Liver (tissue), 9 donors: ENCODE results near the gene SFXN3. TPM values are rescaled to one million over a fixed set of nuclear protein-coding genes. Genes with fewer than 3 reads are reported as not detected.

Source experiments
- DNase-seq: peaks from one replicate; pipeline ENCODE4 v3.0.0-alpha.2; 2017; ENCODE audit warnings: low spot score
- H3K27ac ChIP-seq, 2 donors: one replicate each; pipeline ENCODE4 v1.7.0; 2013; ENCODE audit warnings: inconsistent platforms in 2 of 2, low read length in 2 of 2, control low read depth in 1 of 2, low read depth in 1 of 2, mild to moderate bottlenecking in 1 of 2
- H3K27me3 ChIP-seq, 4 donors: one replicate each; pipeline versions ENCODE4 v1.6.1 to v1.7.0; 2013; ENCODE audit warnings: low read length in 3 of 4, inconsistent platforms in 1 of 4, mild to moderate bottlenecking in 1 of 4, moderate library complexity in 1 of 4; ENCODE audit not compliant: control insufficient read depth in 4 of 4, insufficient read depth in 4 of 4
- H3K36me3 ChIP-seq, 4 donors: one replicate each; pipeline versions ENCODE4 v1.6.1 to v1.7.0; 2013; ENCODE audit warnings: low read length in 3 of 4, mild to moderate bottlenecking in 3 of 4, low read depth in 1 of 4, moderate library complexity in 1 of 4; ENCODE audit not compliant: control insufficient read depth in 4 of 4, insufficient read depth in 3 of 4
- H3K4me1 ChIP-seq, 4 donors: one replicate each; pipeline versions ENCODE4 v1.6.1 to v1.7.0; 2013; ENCODE audit warnings: low read length in 3 of 4, mild to moderate bottlenecking in 3 of 4, moderate library complexity in 1 of 4; ENCODE audit not compliant: control insufficient read depth in 4 of 4, insufficient read depth in 4 of 4
- H3K4me3 ChIP-seq, 3 donors: one replicate each; pipeline versions ENCODE4 v1.6.1 to v1.7.0; 2013; ENCODE audit warnings: low read length in 3 of 3, control low read depth in 1 of 3, low read depth in 1 of 3, mild to moderate bottlenecking in 1 of 3
- H3K9ac ChIP-seq, 2 donors: one replicate each; pipeline ENCODE4 v1.7.0; 2013; ENCODE audit warnings: low read length in 2 of 2, mild to moderate bottlenecking in 2 of 2, moderate library complexity in 2 of 2, control low read depth in 1 of 2, low read depth in 1 of 2
- H3K9me3 ChIP-seq, 4 donors: one replicate each; pipeline versions ENCODE4 v1.6.1 to v1.7.0; 2013; ENCODE audit warnings: low read length in 3 of 4; ENCODE audit not compliant: control insufficient read depth in 4 of 4
- EGR1 ChIP-seq, 2 donors: IDR thresholded peaks; 2 replicates each; pipeline ENCODE4 v1.6.1; 2016 to 2018; ENCODE audit warnings: antibody characterized with exemption in 2 of 2, low read depth in 2 of 2
- FOXA1 ChIP-seq: IDR thresholded peaks from 2 replicates; pipeline ENCODE4 v1.6.1; 2016; ENCODE audit warnings: antibody characterized with exemption
- FOXA2 ChIP-seq: IDR thresholded peaks from 2 replicates; pipeline ENCODE4 v1.6.1; 2016; ENCODE audit warnings: antibody characterized with exemption
- GABPA ChIP-seq, 2 donors: IDR thresholded peaks in 1 of 2; conservative IDR thresholded peaks in 1 of 2; 2 replicates each; pipeline ENCODE4 v1.6.1; 2016; ENCODE audit warnings: antibody characterized with exemption in 2 of 2, mild to moderate bottlenecking in 1 of 2, moderate library complexity in 1 of 2
- HNF4A ChIP-seq, 2 donors: conservative IDR thresholded peaks; 2 replicates each; pipeline ENCODE4 v1.6.1; 2016; ENCODE audit warnings: antibody characterized with exemption in 2 of 2, mild to moderate bottlenecking in 2 of 2
- HNF4G ChIP-seq: IDR thresholded peaks from 2 replicates; pipeline ENCODE4 v1.6.1; 2016; ENCODE audit warnings: antibody characterized with exemption
- JUND ChIP-seq, 2 donors: IDR thresholded peaks; 2 replicates each; pipeline ENCODE4 v1.6.1; 2016; ENCODE audit warnings: antibody characterized with exemption in 2 of 2
- NR2F2 ChIP-seq: IDR thresholded peaks from 2 replicates; pipeline ENCODE4 v1.6.1; 2016; ENCODE audit warnings: antibody characterized with exemption
- WGBS: extraction: QIAGEN DNeasy Blood & Tissue Kit; methylation state at CpG from one replicate; pipeline ENCODE4 v1.1.7; 2013; 5-methylcytosine and 5-hydroxymethylcytosine counted together
- polyA plus RNA-seq, 2 donors: library from polyadenylated mRNA; stranded (reverse) in 1 of 2; unstranded in 1 of 2; fragments of 200-250 nt in 1 of 2; fragments of >200 nt in 1 of 2; fragmentation: Nextera tagmentation in 1 of 2; extraction: Ambion mirVana in 1 of 2; gene quantifications; one replicate each; pipeline versions ENCODE4 v1.2.1 to v1.2.3, GENCODE V29; 2013 to 2015
- total RNA-seq, 2 donors: library from RNA; depleted of rRNA; stranded (reverse); fragments of >200 nt; gene quantifications; one replicate each; pipeline ENCODE4 v1.2.3, GENCODE V29; 2014
- TF ChIP-seq, protein P1 (sequence below): IDR thresholded peaks from 2 replicates; pipeline ENCODE4 v1.6.1; 2016; ENCODE audit warnings: antibody characterized with exemption
- TF ChIP-seq, protein P2 (sequence below): IDR thresholded peaks from 2 replicates; pipeline ENCODE4 v1.6.1; 2016; ENCODE audit warnings: antibody characterized with exemption
- TF ChIP-seq, protein P3 (sequence below): fragments of 150-350 bp; IDR thresholded peaks from 2 replicates; pipeline ENCODE4 v1.5.1; 2017; ENCODE audit warnings: improper control_type of control experiment, low read depth, low read length; ENCODE audit not compliant: missing input control
- donor health status: healthy.
- donor health status: healthy.
- donor health status: healthy.
- donor health status: healthy.
- donor health status: healthy.

SFXN3 gene
- total and polyA plus RNA-seq, 4 donors, result 1.7 to 11.1 (median 6.3) TPM

DNA sequence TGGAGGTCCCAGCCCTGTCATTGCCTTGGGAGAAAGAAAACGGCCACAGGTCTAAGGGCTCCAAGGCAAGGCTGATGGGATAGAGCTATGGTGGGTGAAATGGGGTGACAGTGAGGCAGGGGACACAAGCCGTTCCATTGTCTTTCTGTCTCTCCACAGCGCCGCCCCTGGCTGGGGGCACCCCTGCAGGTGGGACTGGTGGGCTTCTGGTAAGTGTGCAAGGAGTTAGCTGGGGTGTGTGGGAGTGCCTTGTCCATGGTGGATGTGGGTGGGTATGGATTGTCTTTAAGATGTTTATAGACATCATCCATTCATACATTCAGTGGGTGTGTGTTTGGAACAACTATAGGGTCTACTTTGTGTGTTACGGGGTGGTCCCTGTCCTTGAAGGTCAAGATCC, 7.5 kb downstream of the SFXN3 start:
- TF ChIP-seq EGR1 (IDR thresholded peaks at IDR 0.05; ENCODE audit: low read depth in 2 of 2), result no peak
- TF ChIP-seq FOXA1, result no peak
- TF ChIP-seq HNF4G, result no peak
- TF ChIP-seq NR2F2, result no peak
- TF ChIP-seq, protein P1, sequence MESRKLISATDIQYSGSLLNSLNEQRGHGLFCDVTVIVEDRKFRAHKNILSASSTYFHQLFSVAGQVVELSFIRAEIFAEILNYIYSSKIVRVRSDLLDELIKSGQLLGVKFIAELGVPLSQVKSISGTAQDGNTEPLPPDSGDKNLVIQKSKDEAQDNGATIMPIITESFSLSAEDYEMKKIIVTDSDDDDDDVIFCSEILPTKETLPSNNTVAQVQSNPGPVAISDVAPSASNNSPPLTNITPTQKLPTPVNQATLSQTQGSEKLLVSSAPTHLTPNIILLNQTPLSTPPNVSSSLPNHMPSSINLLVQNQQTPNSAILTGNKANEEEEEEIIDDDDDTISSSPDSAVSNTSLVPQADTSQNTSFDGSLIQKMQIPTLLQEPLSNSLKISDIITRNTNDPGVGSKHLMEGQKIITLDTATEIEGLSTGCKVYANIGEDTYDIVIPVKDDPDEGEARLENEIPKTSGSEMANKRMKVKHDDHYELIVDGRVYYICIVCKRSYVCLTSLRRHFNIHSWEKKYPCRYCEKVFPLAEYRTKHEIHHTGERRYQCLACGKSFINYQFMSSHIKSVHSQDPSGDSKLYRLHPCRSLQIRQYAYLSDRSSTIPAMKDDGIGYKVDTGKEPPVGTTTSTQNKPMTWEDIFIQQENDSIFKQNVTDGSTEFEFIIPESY, result no peak
- TF ChIP-seq HNF4A (conservative IDR thresholded peaks at IDR 0.05), result no peak
- no peak for TF ChIP-seq JUND (IDR thresholded peaks at IDR 0.05)
- TF ChIP-seq, protein P2, sequence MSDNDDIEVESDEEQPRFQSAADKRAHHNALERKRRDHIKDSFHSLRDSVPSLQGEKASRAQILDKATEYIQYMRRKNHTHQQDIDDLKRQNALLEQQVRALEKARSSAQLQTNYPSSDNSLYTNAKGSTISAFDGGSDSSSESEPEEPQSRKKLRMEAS, result no peak
- no peak overlapping the region for H3K9ac ChIP-seq
- WGBS, result 81% methylated on average over 5 of the region's 5 CpGs
- peaks cover 0 to 22% (median 5%) of the 10 kb centered on the region in 4 donors for H3K36me3 ChIP-seq
- no peak overlapping the region for H3K27ac ChIP-seq
- DNase-seq, result no peak
- no peaks in the 10 kb centered on the region for H3K9me3 ChIP-seq
- peaks cover 2 to 14% (median 9%) of the 10 kb centered on the region in 4 donors for H3K4me1 ChIP-seq
- no peak overlapping the region for H3K4me3 ChIP-seq
- H3K27me3 ChIP-seq, result no peaks in the 10 kb centered on the region

DNA sequence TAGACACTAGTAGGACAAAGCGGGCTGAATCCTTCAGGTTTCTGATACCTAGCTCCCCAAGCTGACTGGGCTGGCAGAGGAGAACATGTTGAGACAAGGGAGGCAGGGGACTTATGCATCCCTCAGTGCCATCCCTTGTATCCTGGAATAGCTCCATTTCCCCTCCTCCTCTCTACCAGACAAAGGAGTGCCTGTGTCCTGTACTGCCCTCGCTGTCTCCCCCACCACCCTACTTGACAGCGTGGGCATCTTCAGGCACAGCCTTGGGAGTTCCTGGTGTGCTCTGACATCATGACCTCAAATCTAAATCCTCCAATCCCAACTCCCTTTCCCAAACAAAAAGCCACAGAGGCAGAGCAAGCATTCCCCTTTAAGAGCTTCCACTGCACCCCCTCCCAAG, 9.0 kb downstream of the SFXN3 start:
- Histone ChIP-seq H3K4me1 (peaks cover 2 to 15% (median 10%) of the 10 kb centered on the region in 4 donors), H3K9me3 (no peaks in the 10 kb centered on the region), H3K9ac (no peak overlapping the region), H3K36me3 (peaks cover 0 to 19% (median 5%) of the 10 kb centered on the region in 4 donors), H3K27me3 (no peaks in the 10 kb centered on the region), H3K4me3 (no peak overlapping the region), H3K27ac (no peak overlapping the region)
- WGBS, result 96% methylated on average over 3 of the region's 3 CpGs
- TF ChIP-seq FOXA2 (no peak), GABPA (IDR thresholded peaks at IDR 0.05 in 1 of 2, conservative IDR thresholded peaks at IDR 0.05 in 1 of 2) (no peak), FOXA1 (no peak), HNF4G (no peak)
- no peak for DNase-seq

DNA sequence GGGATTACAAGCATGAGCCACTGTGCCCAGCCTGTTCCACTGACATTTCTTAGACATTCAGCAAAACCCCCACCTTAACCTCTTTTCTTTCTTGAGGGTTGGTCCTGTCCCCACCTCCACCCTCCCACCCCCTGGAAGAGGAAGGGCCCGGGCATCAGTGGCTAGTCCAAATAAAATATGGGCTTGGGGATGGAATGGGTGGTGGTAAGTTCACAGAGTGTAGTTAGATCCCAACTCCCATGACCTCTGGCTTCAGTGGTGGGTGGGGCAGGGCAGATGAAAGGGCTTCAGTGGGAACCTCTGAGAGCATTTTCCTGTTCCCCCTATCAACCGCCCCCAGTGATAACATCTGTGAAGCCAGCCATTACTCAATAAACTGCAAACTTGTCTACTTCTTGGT, 9.8 kb downstream of the SFXN3 start:
- H3K4me1 ChIP-seq, result peaks cover 2 to 15% (median 10%) of the 10 kb centered on the region in 4 donors
- no peak overlapping the region for H3K4me3 ChIP-seq
- no peak overlapping the region for H3K9ac ChIP-seq
- H3K9me3 ChIP-seq, result no peaks in the 10 kb centered on the region
- TF ChIP-seq FOXA2 (no peak), HNF4A (conservative IDR thresholded peaks at IDR 0.05) (no peak), NR2F2 (no peak)
- TF ChIP-seq, protein P3, sequence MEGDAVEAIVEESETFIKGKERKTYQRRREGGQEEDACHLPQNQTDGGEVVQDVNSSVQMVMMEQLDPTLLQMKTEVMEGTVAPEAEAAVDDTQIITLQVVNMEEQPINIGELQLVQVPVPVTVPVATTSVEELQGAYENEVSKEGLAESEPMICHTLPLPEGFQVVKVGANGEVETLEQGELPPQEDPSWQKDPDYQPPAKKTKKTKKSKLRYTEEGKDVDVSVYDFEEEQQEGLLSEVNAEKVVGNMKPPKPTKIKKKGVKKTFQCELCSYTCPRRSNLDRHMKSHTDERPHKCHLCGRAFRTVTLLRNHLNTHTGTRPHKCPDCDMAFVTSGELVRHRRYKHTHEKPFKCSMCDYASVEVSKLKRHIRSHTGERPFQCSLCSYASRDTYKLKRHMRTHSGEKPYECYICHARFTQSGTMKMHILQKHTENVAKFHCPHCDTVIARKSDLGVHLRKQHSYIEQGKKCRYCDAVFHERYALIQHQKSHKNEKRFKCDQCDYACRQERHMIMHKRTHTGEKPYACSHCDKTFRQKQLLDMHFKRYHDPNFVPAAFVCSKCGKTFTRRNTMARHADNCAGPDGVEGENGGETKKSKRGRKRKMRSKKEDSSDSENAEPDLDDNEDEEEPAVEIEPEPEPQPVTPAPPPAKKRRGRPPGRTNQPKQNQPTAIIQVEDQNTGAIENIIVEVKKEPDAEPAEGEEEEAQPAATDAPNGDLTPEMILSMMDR, result no peak
- TF ChIP-seq, protein P1, result no peak
- DNase-seq, result no peak
- H3K27me3 ChIP-seq, result no peaks in the 10 kb centered on the region
- peaks cover 0 to 19% (median 4%) of the 10 kb centered on the region in 4 donors for H3K36me3 ChIP-seq
- WGBS, result 59% methylated on average over 2 of the region's 2 CpGs
- H3K27ac ChIP-seq, result no peak overlapping the region
